Testis (tissue), 3 donors: ENCODE measurements around the gene ADI1. TPM values are rescaled to one million over a fixed set of nuclear protein-coding genes. Genes with fewer than 3 reads are reported as not detected.
A peak's percentile ranks its signal among the peaks of the same experiment; 100 is the strongest.

Experiments used
- DNase-seq: peaks from one replicate; pipeline ENCODE4 v3.0.0-alpha.2; 2019
- H3K27ac ChIP-seq, 2 donors: fragments of 200-600 bp; sonication (generic); one replicate each; pipeline ENCODE4 v1.5.1; 2019
- H3K27me3 ChIP-seq: fragments of 200-600 bp; sonication (generic); one replicate; pipeline ENCODE4 v1.5.1; 2019
- H3K36me3 ChIP-seq: fragments of 200-600 bp; sonication (generic); one replicate; pipeline ENCODE4 v1.5.1; 2017; ENCODE audit warnings: low read depth; ENCODE audit errors: missing control alignments
- H3K4me1 ChIP-seq: fragments of 200-600 bp; sonication (generic); one replicate; pipeline ENCODE4 v1.5.1; 2019
- H3K4me3 ChIP-seq, 2 donors: fragments of 200-600 bp; sonication (generic); one replicate each; pipeline ENCODE4 v1.5.1; 2017 to 2019
- H3K9me3 ChIP-seq: fragments of 200-600 bp; sonication (generic); one replicate; pipeline ENCODE4 v1.5.1; 2017
- CTCF ChIP-seq, 3 experiments: fragments of 450-650 bp in 2 of 3; fragments of 200-600 bp in 1 of 3; sonication (generic) in 1 of 3; IDR thresholded peaks; one replicate each; pipeline ENCODE4 v1.5.1; 2016 to 2019; ENCODE audit warnings: antibody characterized with exemption in 3 of 3, mild to moderate bottlenecking in 2 of 3, moderate library complexity in 1 of 3
- POLR2A ChIP-seq: fragments of 450-650 bp; IDR thresholded peaks from one replicate; pipeline ENCODE4 v1.6.1; 2017; ENCODE audit warnings: antibody characterized with exemption, mild to moderate bottlenecking, moderate library complexity
- WGBS, 2 donors: methylation state at CpG; one replicate each; pipeline ENCODE4 v1.1.5; 2018; 5-methylcytosine and 5-hydroxymethylcytosine counted together
- intact Hi-C: fragments of 100-400 bp; cut with DNase I; formaldehyde crosslinking; loops from one replicate; pipeline ENCODE4 v1.15.1; 2023; ENCODE audit warnings: low total_unique reads
- polyA plus RNA-seq: library from polyadenylated mRNA; stranded (reverse); fragments of 350-450 nt; fragmentation: Illumina TruSeq; extraction: RNeasy Lipid Tissue Mini Kit (QIAGEN cat#74804); gene quantifications from one replicate; pipeline ENCODE4 v1.2.3, GENCODE V29; 2014; ENCODE audit warnings: low read depth, low replicate concordance; ENCODE audit not compliant: insufficient read depth
- total RNA-seq, 2 donors: library from RNA; depleted of rRNA; stranded (reverse); fragments of >200 nt; gene quantifications; one replicate each; pipeline ENCODE4 v1.2.3, GENCODE V29; 2016

Gene ADI1
- total and polyA plus RNA-seq, 3 donors from 2014 or later: 41.1 to 52.5 (median 41.6) TPM

GRCh38 chr2:3536682-3537632, 17.6 kb upstream of the ADI1 start:
- no peaks in the 10 kb centered on the region for H3K27me3 ChIP-seq
- DNase-seq: peak; percentile 62
- peak overlapping the region; percentile 24 to 35 for H3K4me3 ChIP-seq
- H3K9me3 ChIP-seq: no peaks in the 10 kb centered on the region
- WGBS, 2 donors: 64 to 73% methylated on average over 12 to 16 of the region's 16 CpGs
- TF ChIP-seq CTCF (IDR thresholded peaks at IDR 0.05): peak in 2 of 3 experiments; percentile 30 to 51
- no peak for TF ChIP-seq POLR2A
- intact Hi-C loops: no loop called here
- H3K36me3 ChIP-seq: no peaks in the 10 kb centered on the region
- H3K4me1 ChIP-seq: peaks cover 5% of the 10 kb centered on the region
- H3K27ac ChIP-seq: peak overlapping the region; percentile 78 to 89

GRCh38 chr2:3535794-3536681, 16.7 kb upstream of the ADI1 start:
- TF ChIP-seq POLR2A: no peak
- Histone ChIP-seq H3K27me3 (no peaks in the 10 kb centered on the region), H3K36me3 (no peaks in the 10 kb centered on the region), H3K9me3 (no peaks in the 10 kb centered on the region), H3K27ac (peak overlapping the region; percentile 78 to 89), H3K4me1 (peaks cover 5% of the 10 kb centered on the region), H3K4me3 (peak overlapping the region; percentile 24 to 35)
- intact Hi-C loops: no loop called here
- peak; percentile 71 for DNase-seq
- WGBS, 2 donors: 39 to 42% methylated on average over 24 of the region's 24 CpGs

GRCh38 chr2:3535467-3535793, 16.1 kb upstream of the ADI1 start:
- no peak for DNase-seq
- Histone ChIP-seq H3K36me3 (no peaks in the 10 kb centered on the region), H3K9me3 (no peaks in the 10 kb centered on the region), H3K27ac (peak overlapping the region; percentile 78 to 89), H3K27me3 (no peaks in the 10 kb centered on the region), H3K4me1 (peaks cover 5% of the 10 kb centered on the region), H3K4me3 (no peak overlapping the region)
- TF ChIP-seq CTCF (IDR thresholded peaks at IDR 0.05) (no peak), POLR2A (no peak)
- 60 to 65% methylated on average over 5 of the region's 5 CpGs for WGBS, 2 donors
- intact Hi-C loops: no loop called here

DNA sequence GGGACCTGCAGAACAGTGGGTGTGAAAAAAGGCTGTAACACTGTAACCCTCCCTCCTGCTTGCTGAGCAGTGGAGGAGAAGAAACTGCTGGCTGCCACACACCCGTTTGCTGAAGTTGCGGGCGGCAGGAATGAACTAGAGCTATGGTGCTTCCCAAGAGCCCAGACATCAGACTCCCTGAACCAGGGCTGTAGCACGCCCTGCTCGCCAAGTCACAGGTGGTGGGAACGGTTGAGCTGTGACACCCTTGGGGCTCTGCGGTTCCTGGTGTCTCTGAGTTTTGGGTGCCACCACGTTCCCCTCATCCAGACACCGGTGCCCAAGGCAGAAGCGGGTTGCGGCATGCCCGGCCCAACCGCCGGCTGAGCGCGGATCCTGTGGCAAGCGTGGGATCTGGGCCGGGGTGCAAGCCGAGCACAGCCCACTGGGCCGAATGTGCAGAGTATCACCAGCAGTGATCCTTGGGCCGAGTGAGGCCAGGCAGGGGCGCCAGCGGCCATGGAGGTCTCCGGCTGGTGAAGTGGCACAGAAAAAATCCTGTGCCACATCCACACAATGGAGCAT, 15.0 kb upstream of the ADI1 start:
- H3K4me3 ChIP-seq: no peak overlapping the region
- 82 to 94% methylated on average over 7 to 24 of the region's 24 CpGs for WGBS, 2 donors
- no peaks in the 10 kb centered on the region for H3K9me3 ChIP-seq
- no peaks in the 10 kb centered on the region for H3K27me3 ChIP-seq
- H3K4me1 ChIP-seq: peaks cover 5% of the 10 kb centered on the region
- no peak for TF ChIP-seq POLR2A
- no peak for TF ChIP-seq CTCF (IDR thresholded peaks at IDR 0.05)
- intact Hi-C loops: no loop called here
- no peak for DNase-seq
- H3K36me3 ChIP-seq: no peaks in the 10 kb centered on the region
- H3K27ac ChIP-seq: no peak overlapping the region

GRCh38 chr2:3533836-3534235, 14.5 kb upstream of the ADI1 start:
- TF ChIP-seq POLR2A: no peak
- TF ChIP-seq CTCF (IDR thresholded peaks at IDR 0.05): no peak
- intact Hi-C loops: no loop called here
- H3K27ac ChIP-seq: no peak overlapping the region
- no peaks in the 10 kb centered on the region for H3K9me3 ChIP-seq
- no peaks in the 10 kb centered on the region for H3K36me3 ChIP-seq
- no peak overlapping the region for H3K4me3 ChIP-seq
- H3K4me1 ChIP-seq: peaks cover 5% of the 10 kb centered on the region
- H3K27me3 ChIP-seq: no peaks in the 10 kb centered on the region
- DNase-seq: no peak
- WGBS, 2 donors: 90 to 93% methylated on average over 6 of the region's 6 CpGs
